Panc1 (cell line): ENCODE measurements around the gene TSHR. TPM values are rescaled to one million over a fixed set of nuclear protein-coding genes. Genes with fewer than 3 reads are reported as not detected.

Experiments
- ATAC-seq: fragments of 200-7000 bp; cut with Tn5 transposase; 2 replicates; pipeline ENCODE4 v1.9.1; 2020; ENCODE audit warnings: mild to moderate bottlenecking, moderate library complexity
- BruUV-seq: library from RNA; stranded (reverse); fragments of 400-500 nt; replicated peaks from 2 replicates; lab custom pipeline; 2021; lab: Mats Ljungman, UMichigan
- CTCF ChIA-PET: fragments of 300-600 bp; sonication (Branson Sonifier 250); formaldehyde crosslinking; loops from one replicate; lab custom pipeline; 2022; ENCODE audit warnings: antibody characterized with exemption; lab: Charles Lee
- POLR2A ChIA-PET: fragments of 300-600 bp; sonication (Branson Sonifier 250); formaldehyde crosslinking; loops from one replicate; lab custom pipeline; 2022; ENCODE audit warnings: antibody characterized with exemption; lab: Charles Lee
- DNase-seq: peaks from one replicate; pipeline ENCODE4 v3.0.0-alpha.2; 2010; ENCODE audit warnings: low read depth, low spot score
- H3K27ac ChIP-seq: 2 replicates; pipeline ENCODE4 v1.5.1; 2011; ENCODE audit warnings: mild to moderate bottlenecking, low read length, inconsistent platforms
- H3K27me3 ChIP-seq: fragments of 200-500 bp; sonication (Bioruptor generic); 2 replicates; pipeline ENCODE4 v1.6.0; 2014; ENCODE audit warnings: low read length, inconsistent platforms; ENCODE audit not compliant: control insufficient read depth, insufficient read depth
- H3K36me3 ChIP-seq: fragments of 200-500 bp; sonication (Bioruptor generic); 2 replicates; pipeline ENCODE4 v1.5.1; 2014; ENCODE audit warnings: inconsistent platforms, mild to moderate bottlenecking, low read length, moderate library complexity; ENCODE audit not compliant: control insufficient read depth, insufficient read depth
- H3K4me1 ChIP-seq: 2 replicates; pipeline ENCODE4 v1.5.1; 2011; ENCODE audit warnings: inconsistent platforms, mild to moderate bottlenecking, low read length, moderate library complexity; ENCODE audit not compliant: control insufficient read depth, insufficient read depth
- H3K4me3 ChIP-seq, 2 experiments: 2 replicates each; pipeline ENCODE4 v1.5.1; 2011 to 2012; ENCODE audit warnings: low read depth in 2 of 2, low read length in 2 of 2, mild to moderate bottlenecking in 2 of 2, inconsistent platforms in 1 of 2, moderate library complexity in 1 of 2
- H3K9me3 ChIP-seq: fragments of 200-500 bp; sonication (Bioruptor generic); 2 replicates; pipeline ENCODE4 v1.5.1; 2014; ENCODE audit warnings: low read depth, mild to moderate bottlenecking, inconsistent platforms, low read length, moderate library complexity; ENCODE audit not compliant: control insufficient read depth, insufficient read depth
- POLR2AphosphoS5 ChIP-seq: IDR thresholded peaks from 2 replicates; pipeline ENCODE4 v1.6.1; 2012; ENCODE audit warnings: mild to moderate bottlenecking, low read depth, low read length, moderate library complexity
- SIN3A ChIP-seq: IDR thresholded peaks from 2 replicates; pipeline ENCODE4 v1.6.1; 2012; ENCODE audit warnings: low read depth, mild to moderate bottlenecking, low read length, moderate library complexity, borderline replicate concordance; ENCODE audit not compliant: insufficient read depth
- TCF7L2 ChIP-seq: IDR thresholded peaks from 2 replicates; pipeline ENCODE4 v1.6.1; 2011; ENCODE audit warnings: mild to moderate bottlenecking, low read depth, low read length, inconsistent platforms
- in situ Hi-C: cut with HindIII; loops from 2 replicates; pipeline ENCODE4 v1.10.0; 2016; ENCODE audit warnings: low sequenced_read_pairs, low pct_unique_long_range_greater_than_20kb
- intact Hi-C: fragments of 100-400 bp; cut with micrococcal nuclease; formaldehyde crosslinking; loops from one replicate; pipeline ENCODE4 v1.10.0; 2022; ENCODE audit not compliant: unreplicated experiment
- total RNA-seq: library from RNA; stranded (reverse); gene quantifications from one replicate; pipeline ENCODE4 v1.2.1, GENCODE V29; 2021; ENCODE audit not compliant: unreplicated experiment
- TF ChIP-seq, protein P1 (sequence below), 2 experiments: IDR thresholded peaks; 2 replicates each; pipeline ENCODE4 v1.6.1; 2011 to 2012; ENCODE audit warnings: low read depth in 2 of 2, control low read depth in 1 of 2, low read length in 1 of 2, mild to moderate bottlenecking in 1 of 2, moderate library complexity in 1 of 2; ENCODE audit not compliant: insufficient read depth in 1 of 2
- TF ChIP-seq, protein P2 (sequence below): fragments of 450-650 bp; IDR thresholded peaks from 2 replicates; pipeline ENCODE4 v1.5.1; 2017; ENCODE audit warnings: mild to moderate bottlenecking

Gene TSHR
- total RNA-seq, 1 experiment from 2014 or later = not detected

GRCh38 chr14:81153187-81153586 is 197.8 kb downstream of the TSHR start:
- no peaks in the 10 kb centered on the region for H3K36me3 ChIP-seq
- intact Hi-C loops = no loop called here
- H3K27ac ChIP-seq = no peak overlapping the region
- ATAC-seq (no peak), DNase-seq (no peak)
- TF ChIP-seq, protein P1, sequence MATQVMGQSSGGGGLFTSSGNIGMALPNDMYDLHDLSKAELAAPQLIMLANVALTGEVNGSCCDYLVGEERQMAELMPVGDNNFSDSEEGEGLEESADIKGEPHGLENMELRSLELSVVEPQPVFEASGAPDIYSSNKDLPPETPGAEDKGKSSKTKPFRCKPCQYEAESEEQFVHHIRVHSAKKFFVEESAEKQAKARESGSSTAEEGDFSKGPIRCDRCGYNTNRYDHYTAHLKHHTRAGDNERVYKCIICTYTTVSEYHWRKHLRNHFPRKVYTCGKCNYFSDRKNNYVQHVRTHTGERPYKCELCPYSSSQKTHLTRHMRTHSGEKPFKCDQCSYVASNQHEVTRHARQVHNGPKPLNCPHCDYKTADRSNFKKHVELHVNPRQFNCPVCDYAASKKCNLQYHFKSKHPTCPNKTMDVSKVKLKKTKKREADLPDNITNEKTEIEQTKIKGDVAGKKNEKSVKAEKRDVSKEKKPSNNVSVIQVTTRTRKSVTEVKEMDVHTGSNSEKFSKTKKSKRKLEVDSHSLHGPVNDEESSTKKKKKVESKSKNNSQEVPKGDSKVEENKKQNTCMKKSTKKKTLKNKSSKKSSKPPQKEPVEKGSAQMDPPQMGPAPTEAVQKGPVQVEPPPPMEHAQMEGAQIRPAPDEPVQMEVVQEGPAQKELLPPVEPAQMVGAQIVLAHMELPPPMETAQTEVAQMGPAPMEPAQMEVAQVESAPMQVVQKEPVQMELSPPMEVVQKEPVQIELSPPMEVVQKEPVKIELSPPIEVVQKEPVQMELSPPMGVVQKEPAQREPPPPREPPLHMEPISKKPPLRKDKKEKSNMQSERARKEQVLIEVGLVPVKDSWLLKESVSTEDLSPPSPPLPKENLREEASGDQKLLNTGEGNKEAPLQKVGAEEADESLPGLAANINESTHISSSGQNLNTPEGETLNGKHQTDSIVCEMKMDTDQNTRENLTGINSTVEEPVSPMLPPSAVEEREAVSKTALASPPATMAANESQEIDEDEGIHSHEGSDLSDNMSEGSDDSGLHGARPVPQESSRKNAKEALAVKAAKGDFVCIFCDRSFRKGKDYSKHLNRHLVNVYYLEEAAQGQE (IDR thresholded peaks at IDR 0.05; ENCODE audit: insufficient read depth in 1 of 2, low read depth in 2 of 2, low read length in 1 of 2) = no peak
- TF ChIP-seq POLR2AphosphoS5 (no peak), SIN3A (no peak), TCF7L2 (no peak)
- TF ChIP-seq, protein P2, sequence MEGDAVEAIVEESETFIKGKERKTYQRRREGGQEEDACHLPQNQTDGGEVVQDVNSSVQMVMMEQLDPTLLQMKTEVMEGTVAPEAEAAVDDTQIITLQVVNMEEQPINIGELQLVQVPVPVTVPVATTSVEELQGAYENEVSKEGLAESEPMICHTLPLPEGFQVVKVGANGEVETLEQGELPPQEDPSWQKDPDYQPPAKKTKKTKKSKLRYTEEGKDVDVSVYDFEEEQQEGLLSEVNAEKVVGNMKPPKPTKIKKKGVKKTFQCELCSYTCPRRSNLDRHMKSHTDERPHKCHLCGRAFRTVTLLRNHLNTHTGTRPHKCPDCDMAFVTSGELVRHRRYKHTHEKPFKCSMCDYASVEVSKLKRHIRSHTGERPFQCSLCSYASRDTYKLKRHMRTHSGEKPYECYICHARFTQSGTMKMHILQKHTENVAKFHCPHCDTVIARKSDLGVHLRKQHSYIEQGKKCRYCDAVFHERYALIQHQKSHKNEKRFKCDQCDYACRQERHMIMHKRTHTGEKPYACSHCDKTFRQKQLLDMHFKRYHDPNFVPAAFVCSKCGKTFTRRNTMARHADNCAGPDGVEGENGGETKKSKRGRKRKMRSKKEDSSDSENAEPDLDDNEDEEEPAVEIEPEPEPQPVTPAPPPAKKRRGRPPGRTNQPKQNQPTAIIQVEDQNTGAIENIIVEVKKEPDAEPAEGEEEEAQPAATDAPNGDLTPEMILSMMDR = no peak
- BruUV-seq = no TSS peak
- ChIA-PET POLR2A (no interaction called here), CTCF (no interaction called here)
- H3K27me3 ChIP-seq = no peaks in the 10 kb centered on the region
- no peaks in the 10 kb centered on the region for H3K9me3 ChIP-seq
- in situ Hi-C loops = no loop called here
- H3K4me1 ChIP-seq = no peaks in the 10 kb centered on the region
- H3K4me3 ChIP-seq = no peak overlapping the region

DNA sequence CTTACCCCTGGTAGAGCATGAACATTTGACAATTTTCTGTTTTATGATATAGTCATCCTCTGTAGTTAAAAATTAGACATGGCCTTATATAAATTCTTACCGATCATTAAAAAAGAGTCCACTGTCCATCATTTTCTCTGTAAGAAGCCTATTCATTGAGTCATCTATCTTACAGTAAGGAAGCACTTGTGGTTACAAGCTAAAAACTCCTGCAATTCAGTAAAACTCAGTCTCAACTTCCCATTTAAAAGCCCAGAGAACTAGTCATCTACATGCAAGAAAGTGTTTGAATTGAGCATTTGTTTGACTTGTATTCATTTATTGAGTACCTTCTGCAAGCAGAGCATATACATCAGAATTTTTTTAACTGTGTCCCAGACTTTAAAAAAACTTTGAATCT is 202.0 kb downstream of the TSHR start:
- CTCF ChIA-PET = no interaction called here
- BruUV-seq = no TSS peak

More for the DNA sequence above, 202.0 kb downstream of the TSHR start:
- in situ Hi-C loops (no loop called here), intact Hi-C loops (no loop called here)
- Histone ChIP-seq H3K27me3 (no peaks in the 10 kb centered on the region), H3K36me3 (no peaks in the 10 kb centered on the region), H3K4me1 (no peaks in the 10 kb centered on the region), H3K4me3 (no peak overlapping the region), H3K9me3 (no peaks in the 10 kb centered on the region), H3K27ac (no peak overlapping the region)
- TF ChIP-seq, protein P1 (IDR thresholded peaks at IDR 0.05; ENCODE audit: insufficient read depth in 1 of 2, low read depth in 2 of 2, low read length in 1 of 2) = no peak
- TF ChIP-seq, protein P2 = no peak
- TF ChIP-seq SIN3A (no peak), POLR2AphosphoS5 (no peak), TCF7L2 (no peak)
- ATAC-seq (no peak), DNase-seq (no peak)
- POLR2A ChIA-PET = no interaction called here
